HEK293 (cell line): Measurements from ENCODE around the gene MGA.

ENCODE experiments used
- CTCF ChIP-seq: fragments of 450-650 bp; formaldehyde crosslinking; IDR thresholded peaks from 2 replicates; pipeline ENCODE4 v1.5.1; 2016; ENCODE audit warnings: missing biosample characterization, missing genetic modification characterization
- GLIS2 ChIP-seq: fragments of 450-650 bp; formaldehyde crosslinking; IDR thresholded peaks from 2 replicates; pipeline ENCODE4 v1.5.1; 2016; ENCODE audit warnings: missing biosample characterization, missing genetic modification characterization
- KLF16 ChIP-seq: fragments of 450-650 bp; formaldehyde crosslinking; IDR thresholded peaks from 2 replicates; pipeline ENCODE4 v1.5.1; 2017; ENCODE audit warnings: missing biosample characterization, missing genetic modification characterization
- REST ChIP-seq: fragments of 450-650 bp; formaldehyde crosslinking; IDR thresholded peaks from 2 replicates; pipeline ENCODE4 v1.5.1; 2016; ENCODE audit warnings: missing biosample characterization, missing genetic modification characterization
- ZFP3 ChIP-seq: fragments of 450-650 bp; formaldehyde crosslinking; IDR thresholded peaks from 2 replicates; pipeline ENCODE4 v1.5.1; 2016; ENCODE audit warnings: low read depth, missing biosample characterization, missing genetic modification characterization
- ZNF521 ChIP-seq: fragments of 450-650 bp; formaldehyde crosslinking; IDR thresholded peaks from 2 replicates; pipeline ENCODE4 v1.5.1; 2017; ENCODE audit warnings: missing biosample characterization, mild to moderate bottlenecking, missing genetic modification characterization
- ZNF548 ChIP-seq: fragments of 450-650 bp; formaldehyde crosslinking; IDR thresholded peaks from 2 replicates; pipeline ENCODE4 v1.5.1; 2016; ENCODE audit warnings: missing biosample characterization, missing genetic modification characterization
- TF ChIP-seq, protein P1 (sequence below): fragments of 450-650 bp; formaldehyde crosslinking; IDR thresholded peaks from 2 replicates; pipeline ENCODE4 v1.5.1; 2016; ENCODE audit warnings: missing biosample characterization, missing genetic modification characterization, low read depth

DNA sequence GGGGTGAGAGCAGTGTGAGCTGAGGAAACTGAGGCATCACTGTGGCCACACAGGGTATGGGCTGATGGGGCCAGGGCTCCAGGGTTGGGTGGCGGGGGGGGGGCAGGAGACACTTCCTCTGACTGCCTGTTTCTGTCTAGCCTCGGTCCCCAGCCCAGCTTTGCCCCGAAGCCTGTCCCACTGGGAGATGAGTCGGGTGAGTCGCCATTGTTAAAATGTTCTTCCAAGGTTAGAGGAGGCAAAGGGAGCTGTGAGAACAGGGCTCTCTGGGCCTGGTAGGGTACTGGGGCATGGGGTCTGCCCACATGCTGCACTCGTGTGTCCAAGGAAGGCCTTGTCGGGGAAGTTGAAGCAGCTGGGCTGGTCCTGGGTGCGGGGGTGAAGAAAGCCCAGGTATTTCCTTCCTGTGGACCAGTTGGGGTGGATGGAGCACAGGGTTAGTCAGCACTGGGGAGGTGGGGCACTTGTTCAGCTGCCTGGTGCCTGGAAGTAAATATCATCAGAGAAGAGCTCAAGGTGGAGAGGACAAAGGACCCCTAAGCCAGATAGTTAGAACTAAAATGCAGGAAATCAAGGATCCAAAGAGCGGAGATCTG lies 159.3 kb downstream of the MGA start:
- no peak for TF ChIP-seq KLF16 (tag by site-specific recombination)
- TF ChIP-seq ZFP3 (tag by site-specific recombination): no peak
- no peak for TF ChIP-seq CTCF (tag by site-specific recombination)
- no peak for TF ChIP-seq ZNF548 (tag by site-specific recombination)
- no peak for TF ChIP-seq GLIS2 (tag by site-specific recombination)
- TF ChIP-seq, protein P1, sequence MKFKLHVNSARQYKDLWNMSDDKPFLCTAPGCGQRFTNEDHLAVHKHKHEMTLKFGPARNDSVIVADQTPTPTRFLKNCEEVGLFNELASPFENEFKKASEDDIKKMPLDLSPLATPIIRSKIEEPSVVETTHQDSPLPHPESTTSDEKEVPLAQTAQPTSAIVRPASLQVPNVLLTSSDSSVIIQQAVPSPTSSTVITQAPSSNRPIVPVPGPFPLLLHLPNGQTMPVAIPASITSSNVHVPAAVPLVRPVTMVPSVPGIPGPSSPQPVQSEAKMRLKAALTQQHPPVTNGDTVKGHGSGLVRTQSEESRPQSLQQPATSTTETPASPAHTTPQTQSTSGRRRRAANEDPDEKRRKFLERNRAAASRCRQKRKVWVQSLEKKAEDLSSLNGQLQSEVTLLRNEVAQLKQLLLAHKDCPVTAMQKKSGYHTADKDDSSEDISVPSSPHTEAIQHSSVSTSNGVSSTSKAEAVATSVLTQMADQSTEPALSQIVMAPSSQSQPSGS (tag by site-specific recombination): no peak
- no peak for TF ChIP-seq ZNF521 (tag by site-specific recombination)
- TF ChIP-seq REST: no peak
